Heart right ventricle (tissue), 16 donors: ENCODE data around the gene FGF19. TPM values are rescaled to one million over a fixed set of nuclear protein-coding genes. Genes with fewer than 3 reads are reported as not detected.

Source experiments
- ATAC-seq, 8 donors: fragments of 200-7000 bp; cut with Tn5 transposase; one replicate each; pipeline ENCODE4 v1.9.1; 2020; ENCODE audit warnings: mild to moderate bottlenecking in 8 of 8, moderate library complexity in 8 of 8, moderate number of reproducible peaks in 1 of 8
- DNase-seq, 2 donors: peaks; one replicate each; pipeline ENCODE4 v3.0.0-alpha.2; 2020
- H3K27ac ChIP-seq, 10 donors: fragments of 200-600 bp; sonication (generic) in 2 of 10; one replicate each; pipeline versions ENCODE4 v1.5.0 to v1.8.0; 2020 to 2022; ENCODE audit warnings: mild to moderate bottlenecking in 3 of 10
- H3K27me3 ChIP-seq, 7 donors: fragments of 200-600 bp; one replicate each; pipeline ENCODE4 v1.8.0; 2021 to 2022; ENCODE audit warnings: mild to moderate bottlenecking in 2 of 7
- H3K36me3 ChIP-seq, 9 donors: fragments of 200-600 bp; sonication (generic) in 1 of 9; one replicate each; pipeline versions ENCODE4 v1.5.0 to v1.8.0; 2020 to 2022; ENCODE audit warnings: mild to moderate bottlenecking in 2 of 9
- H3K4me1 ChIP-seq, 9 donors: fragments of 200-600 bp; sonication (generic) in 1 of 9; one replicate each; pipeline versions ENCODE4 v1.5.0 to v1.8.0; 2020 to 2022; ENCODE audit warnings: mild to moderate bottlenecking in 4 of 9
- H3K4me3 ChIP-seq, 10 donors: fragments of 200-600 bp; sonication (generic) in 2 of 10; one replicate each; pipeline versions ENCODE4 v1.5.0 to v1.8.0; 2020 to 2022; ENCODE audit warnings: mild to moderate bottlenecking in 7 of 10, moderate library complexity in 2 of 10
- H3K9me3 ChIP-seq, 11 donors: fragments of 200-600 bp in 10 of 11; sonication (generic) in 2 of 11; one replicate each; pipeline versions ENCODE4 v1.5.0 to v1.8.0; 2013 to 2022; ENCODE audit warnings: mild to moderate bottlenecking in 2 of 11, control low read depth in 1 of 11, moderate library complexity in 1 of 11
- CTCF ChIP-seq, 9 donors: fragments of 200-600 bp; sonication (generic) in 2 of 9; IDR thresholded peaks; one replicate each; pipeline versions ENCODE4 v1.5.0 to v1.8.0; 2021 to 2022; ENCODE audit warnings: antibody characterized with exemption in 9 of 9, mild to moderate bottlenecking in 5 of 9, moderate library complexity in 1 of 9
- WGBS, 2 donors: extraction: QIAGEN DNeasy Blood & Tissue Kit; methylation state at CpG; one replicate each; pipeline ENCODE4 v1.1.7; 2013; ENCODE audit warnings: inconsistent platforms in 1 of 2; 5-methylcytosine and 5-hydroxymethylcytosine counted together
- intact Hi-C, 10 donors: fragments of 100-400 bp; cut with DNase I; formaldehyde crosslinking; loops; one replicate each; pipeline versions ENCODE4 v1.11.1 to v1.14.2; 2022
- polyA plus RNA-seq, 2 donors: library from polyadenylated mRNA; stranded (reverse); fragments of 200-250 nt; gene quantifications; one replicate each; pipeline ENCODE4 v1.2.3, GENCODE V29; 2013
- total RNA-seq, 10 donors: library from RNA; stranded (reverse); fragmentation: NEBNext Ultra II Directional in 3 of 10; extraction: Animal tissue kit (Norgen Biotek cat#: 25700) in 3 of 10; gene quantifications; one replicate each; pipeline versions ENCODE4 v1.2.1 to v1.2.4, GENCODE V29; 2021 to 2023
- donor health status: Arrhythmogenic right ventricular cardiomyopathy.
- donor health status: ischemic (EF 13 %, LVEDD 7.1; RV severe dilation, severe dysfunction).
- donor health status: healthy with polysubstance abuse.
- donor health status: DM: no; HTN: yes; CAD: no.
- donor health status: DM: no; HTN: no; CAD: no.
- donor health status: ischemic (EF 25% LVEDD 6.9; RV normal size, moderate dysfunction).
- donor health status: ischemic (EF 25% LVEDD 5.7; RV mildly dilated, moderate dysfunction).
- donor health status: healthy.
- donor health status: DM: yes; HTN: yes; CAD: no.
- donor health status: Ischemic cardiomyopathy.
- donor health status: ischemic (EF 35%, LVEDD 5.7; RV mildly dilated, moderate dysfunction).
- donor health status: nonischemic (EF 11% LVEDD 7.7; RV severe dilation, severe dysfunction).
- donor health status: DM: yes; HTN: yes; CAD: no.
- donor health status: PGD.
- donor health status: ischemic (EF 29% LVEDD 5.4; RV normal size, mild dysfunction).
- donor health status: nonischemic (EF 23%, LVEDD 6.1; RV moderate dilation, normal function).

FGF19 gene
- total and polyA plus RNA-seq, 12 donors = not detected

- Histone ChIP-seq H3K36me3 (no peaks in the 10 kb centered on the region), H3K9me3 (no peaks in the 10 kb centered on the region), H3K27me3 (peaks cover 5 to 94% (median 84%) of the 10 kb centered on the region in 7 donors), H3K4me1 (peaks cover 0 to 5% (median 0%) of the 10 kb centered on the region in 9 donors), H3K27ac (no peak overlapping the region), H3K4me3 (no peak overlapping the region)
- ATAC-seq (no peak), DNase-seq (no peak)
- intact Hi-C loops = no loop called here
- WGBS, 2 donors = 48 to 55% methylated on average over 9 of the region's 9 CpGs
- peak in 4 of 9 donors; percentile 10 to 20 (median 14) for TF ChIP-seq CTCF (IDR thresholded peaks at IDR 0.05)
Observed at GRCh38 chr11:69721745-69722144, 17.9 kb upstream of the FGF19 start.

GRCh38 chr11:69721106-69721505 lies 17.3 kb upstream of the FGF19 start:
- H3K27me3 ChIP-seq = peaks cover 5 to 93% (median 84%) of the 10 kb centered on the region in 7 donors
- DNase-seq = no peak
- H3K9me3 ChIP-seq = no peaks in the 10 kb centered on the region
- intact Hi-C loops = no loop called here
- no peak overlapping the region for H3K4me3 ChIP-seq
- no peak overlapping the region for H3K27ac ChIP-seq
- peaks cover 0 to 5% (median 0%) of the 10 kb centered on the region in 9 donors for H3K4me1 ChIP-seq
- WGBS, 2 donors = 50 to 52% methylated on average over 14 of the region's 14 CpGs
- no peaks in the 10 kb centered on the region for H3K36me3 ChIP-seq
- no peak for ATAC-seq
- no peak for TF ChIP-seq CTCF (IDR thresholded peaks at IDR 0.05)

DNA sequence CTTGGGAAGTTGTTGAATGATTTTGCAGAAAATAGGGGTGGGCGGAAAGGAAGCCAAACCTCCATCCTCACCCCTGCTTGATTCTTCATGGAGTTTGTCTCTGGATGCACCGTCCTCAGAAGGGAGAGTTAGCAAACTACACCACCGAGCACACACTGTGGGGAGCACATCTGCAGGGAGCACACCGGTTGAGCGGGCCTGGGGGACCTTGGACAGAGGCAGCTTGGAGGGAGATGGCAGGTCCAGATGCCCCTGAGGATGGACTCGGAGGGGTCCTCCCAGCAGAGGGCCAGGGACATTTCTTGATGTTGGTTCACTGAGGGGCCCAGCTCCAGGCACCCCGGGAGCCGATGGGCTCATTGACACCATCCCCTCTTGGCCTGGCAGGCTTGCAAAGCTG lies 15.1 kb upstream of the FGF19 start:
- intact Hi-C loops = loop anchor here in 3 of 10 donors (5.0 to 10.0 kb wide), 2 partner anchors 86 to 478 kb away; no protein-coding TSS in a partner anchor
- 73 to 77% methylated on average over 8 of the region's 8 CpGs for WGBS, 2 donors
- no peak overlapping the region for H3K4me3 ChIP-seq
- H3K36me3 ChIP-seq = no peaks in the 10 kb centered on the region
- H3K4me1 ChIP-seq = peaks cover 0 to 5% (median 0%) of the 10 kb centered on the region in 9 donors
- H3K27me3 ChIP-seq = peaks cover 5 to 84% (median 70%) of the 10 kb centered on the region in 7 donors
- no peak for DNase-seq
- H3K9me3 ChIP-seq = no peaks in the 10 kb centered on the region
- H3K27ac ChIP-seq = no peak overlapping the region
- TF ChIP-seq CTCF (IDR thresholded peaks at IDR 0.05) = no peak
- ATAC-seq = no peak

DNA sequence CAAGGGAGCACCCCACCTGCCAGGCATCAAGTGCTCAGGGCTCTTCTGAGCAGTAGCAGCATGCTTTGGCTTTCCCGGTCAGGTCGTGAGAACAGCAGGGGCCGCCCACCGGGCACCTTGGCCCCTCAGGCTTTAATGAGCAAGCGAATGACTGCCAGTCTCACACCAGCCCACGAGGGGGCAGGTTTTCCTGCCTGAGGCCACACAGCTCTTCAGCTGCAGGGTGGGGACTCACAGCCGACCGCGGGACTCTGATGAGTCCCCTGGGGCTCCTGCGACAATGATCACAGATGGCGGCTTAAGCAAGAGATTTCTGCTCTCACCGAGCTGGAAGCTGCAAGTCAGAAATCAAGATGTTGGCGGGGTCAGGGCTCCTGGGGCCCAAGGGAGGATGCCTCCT lies 14.3 kb upstream of the FGF19 start:
- DNase-seq (peak; percentile 51 to 52), ATAC-seq (peak in 6 of 8 donors; percentile 62 to 79 (median 72))
- intact Hi-C loops = loop anchor here in 3 of 10 donors (5.0 to 10.0 kb wide), 2 partner anchors 87 to 479 kb away; no protein-coding TSS in a partner anchor
- H3K27me3 ChIP-seq = peaks cover 5 to 81% (median 63%) of the 10 kb centered on the region in 7 donors
- H3K4me1 ChIP-seq = peaks cover 0 to 5% (median 0%) of the 10 kb centered on the region in 9 donors
- H3K4me3 ChIP-seq = no peak overlapping the region
- H3K27ac ChIP-seq = no peak overlapping the region
- TF ChIP-seq CTCF (IDR thresholded peaks at IDR 0.05) = peak; percentile 27 to 61 (median 55)
- 3 to 4% methylated on average over 13 of the region's 13 CpGs for WGBS, 2 donors
- H3K36me3 ChIP-seq = no peaks in the 10 kb centered on the region
- H3K9me3 ChIP-seq = no peaks in the 10 kb centered on the region
